Ovary (tissue), 3 donors: ENCODE data around the gene HMOX1.

ENCODE experiments used
- POLR2A ChIP-seq: fragments of 450-650 bp; IDR thresholded peaks from one replicate; pipeline ENCODE4 v1.6.1; 2017; ENCODE audit warnings: antibody characterized with exemption, mild to moderate bottlenecking, moderate library complexity
- TF ChIP-seq, protein P1 (sequence below), 3 donors: fragments of 450-650 bp in 2 of 3; fragments of 200-600 bp in 1 of 3; IDR thresholded peaks; one replicate each; pipeline versions ENCODE4 v1.5.1 to v1.8.0; 2016 to 2022; ENCODE audit warnings: antibody characterized with exemption in 3 of 3, mild to moderate bottlenecking in 1 of 3
- donor health status: DM: no; HTN: no; CAD: no.

DNA sequence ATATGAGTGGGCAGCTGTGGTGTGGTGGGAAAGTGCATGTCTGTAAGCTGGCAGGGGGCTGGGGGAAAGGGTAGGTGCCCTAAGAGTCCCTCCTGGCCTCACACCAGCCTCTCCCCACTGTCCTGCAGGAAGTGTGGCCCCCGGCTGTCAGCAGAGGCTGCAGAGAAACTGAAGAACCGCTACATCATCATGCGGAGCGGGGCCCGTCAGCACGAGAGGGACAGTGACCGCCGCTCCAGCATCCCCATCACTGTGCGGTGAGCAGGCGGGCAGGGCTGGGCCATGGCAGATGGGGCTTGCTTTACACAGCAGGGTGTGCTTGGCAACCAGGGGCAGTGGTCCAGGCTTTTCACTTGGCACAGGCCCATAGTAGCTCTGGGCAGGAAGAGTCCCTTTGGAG lies 38.9 kb downstream of the HMOX1 start:
- TF ChIP-seq, protein P1, sequence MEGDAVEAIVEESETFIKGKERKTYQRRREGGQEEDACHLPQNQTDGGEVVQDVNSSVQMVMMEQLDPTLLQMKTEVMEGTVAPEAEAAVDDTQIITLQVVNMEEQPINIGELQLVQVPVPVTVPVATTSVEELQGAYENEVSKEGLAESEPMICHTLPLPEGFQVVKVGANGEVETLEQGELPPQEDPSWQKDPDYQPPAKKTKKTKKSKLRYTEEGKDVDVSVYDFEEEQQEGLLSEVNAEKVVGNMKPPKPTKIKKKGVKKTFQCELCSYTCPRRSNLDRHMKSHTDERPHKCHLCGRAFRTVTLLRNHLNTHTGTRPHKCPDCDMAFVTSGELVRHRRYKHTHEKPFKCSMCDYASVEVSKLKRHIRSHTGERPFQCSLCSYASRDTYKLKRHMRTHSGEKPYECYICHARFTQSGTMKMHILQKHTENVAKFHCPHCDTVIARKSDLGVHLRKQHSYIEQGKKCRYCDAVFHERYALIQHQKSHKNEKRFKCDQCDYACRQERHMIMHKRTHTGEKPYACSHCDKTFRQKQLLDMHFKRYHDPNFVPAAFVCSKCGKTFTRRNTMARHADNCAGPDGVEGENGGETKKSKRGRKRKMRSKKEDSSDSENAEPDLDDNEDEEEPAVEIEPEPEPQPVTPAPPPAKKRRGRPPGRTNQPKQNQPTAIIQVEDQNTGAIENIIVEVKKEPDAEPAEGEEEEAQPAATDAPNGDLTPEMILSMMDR (IDR thresholded peaks at IDR 0.05): no peak
- TF ChIP-seq POLR2A: no peak
